Measurements from ENCODE around the gene ZDHHC20.
"Not testable (repeated sequence)": the region's sequence is repeated elsewhere in the genome, so short reads cannot be mapped to it uniquely, and the experiment has no call there.

The ZDHHC20 gene

DNA sequence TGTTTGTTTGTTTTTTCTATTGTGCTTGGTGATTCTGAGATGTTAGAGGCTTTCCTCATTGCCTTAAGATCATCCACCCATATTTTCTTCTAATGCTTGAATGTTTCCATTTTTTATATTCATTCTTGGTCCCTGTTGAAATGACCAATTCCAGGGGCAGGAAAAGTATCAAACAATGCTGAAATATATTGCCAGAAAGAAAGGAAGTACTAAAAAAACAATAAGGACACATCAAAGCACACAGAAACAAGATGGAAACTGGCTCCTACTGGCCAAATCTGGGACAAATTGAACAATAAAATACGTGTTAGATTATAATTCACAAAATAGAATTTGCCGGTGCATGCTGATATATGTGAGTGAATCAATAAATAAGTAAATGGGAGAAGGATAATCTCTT, 23.9 kb downstream of the ZDHHC20 start:
- DNase-seq (ENCODE audit: low spot score): no peak

GRCh38 chr13:21434588-21434987, 24.5 kb downstream of the ZDHHC20 start:
- no peak for DNase-seq (ENCODE audit: low spot score)

DNA sequence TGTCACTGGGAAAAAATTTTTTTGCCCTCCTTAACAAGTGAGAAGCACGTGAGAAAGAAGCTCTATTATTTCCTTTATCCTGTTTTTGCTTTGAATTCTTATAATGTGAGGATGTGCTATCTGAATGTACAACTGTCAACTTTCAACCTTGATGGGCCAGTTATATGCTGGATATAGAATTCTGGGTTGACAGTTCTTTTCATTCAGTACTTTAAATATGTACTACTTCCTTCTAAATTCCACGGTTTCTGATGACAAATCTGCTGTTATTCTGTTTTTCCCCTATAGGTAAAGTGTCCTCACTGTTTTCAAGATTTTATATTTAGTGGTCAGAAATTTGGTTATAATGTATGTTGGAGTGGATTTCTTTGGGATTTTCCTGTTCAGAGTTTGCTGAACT, 29.9 kb downstream of the ZDHHC20 start:
- DNase-seq (ENCODE audit: low spot score): no peak

DNA sequence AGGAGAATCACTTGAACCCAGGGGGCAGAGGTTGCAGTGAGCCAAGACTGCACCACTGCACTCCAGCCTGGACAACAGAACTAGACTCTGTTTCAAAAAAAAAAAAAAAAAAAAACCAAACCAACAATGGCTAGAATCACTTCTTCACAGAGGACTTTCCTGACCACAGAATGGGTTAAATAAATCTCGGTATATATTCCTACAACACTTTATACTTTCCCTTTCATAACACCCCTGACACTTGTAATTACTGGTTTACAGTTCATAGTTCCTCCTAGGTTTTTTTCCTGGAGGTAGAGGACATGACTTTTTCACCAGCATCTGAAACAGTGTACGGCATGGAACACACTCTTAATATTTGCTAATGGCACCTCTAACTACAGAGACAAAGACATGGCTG, 31.4 kb downstream of the ZDHHC20 start:
- DNase-seq (ENCODE audit: low spot score): no peak

- DNase-seq (ENCODE audit: low spot score): peak; percentile 3
Observed at GRCh38 chr13:21426238-21426637, 32.9 kb downstream of the ZDHHC20 start.

- DNase-seq (ENCODE audit: low spot score): peak; percentile 6
Observed at GRCh38 chr13:21420706-21421105, 38.4 kb downstream of the ZDHHC20 start.

GRCh38 chr13:21413013-21413412, 46.1 kb downstream of the ZDHHC20 start:
- no peak for DNase-seq (ENCODE audit: low spot score)

- not testable (repeated sequence) for DNase-seq (ENCODE audit: low spot score)
Observed at GRCh38 chr13:21410453-21410852, 48.6 kb downstream of the ZDHHC20 start.

- no peak for DNase-seq (ENCODE audit: low spot score)
Observed at GRCh38 chr13:21405309-21405708, 53.8 kb downstream of the ZDHHC20 start.

- DNase-seq (ENCODE audit: low spot score): peak; percentile 50
Observed at GRCh38 chr13:21402586-21403307, 56.4 kb downstream of the ZDHHC20 start.

DNA sequence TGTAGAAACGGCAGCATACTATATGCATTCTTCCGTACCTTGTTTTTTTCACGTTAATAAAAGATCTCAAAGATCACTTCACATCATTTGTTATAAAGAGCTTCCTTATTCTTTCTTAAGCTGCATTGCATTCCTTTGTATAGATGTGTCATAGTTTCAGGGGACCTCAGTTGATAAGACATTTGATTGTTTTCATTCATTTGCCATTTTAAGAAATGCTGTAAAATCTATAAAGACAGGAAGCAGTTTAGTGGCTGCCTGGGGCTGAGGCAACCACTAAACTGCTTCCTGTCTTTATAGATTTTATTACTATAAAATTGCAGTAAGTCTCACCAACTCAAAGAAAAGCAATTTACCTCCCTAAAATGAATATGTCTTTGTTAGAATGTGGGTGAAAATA, 59.4 kb downstream of the ZDHHC20 start:
- DNase-seq (ENCODE audit: low spot score): no peak

GRCh38 chr13:21395953-21396352, 63.1 kb downstream of the ZDHHC20 start:
- DNase-seq (ENCODE audit: low spot score): no peak

DNA sequence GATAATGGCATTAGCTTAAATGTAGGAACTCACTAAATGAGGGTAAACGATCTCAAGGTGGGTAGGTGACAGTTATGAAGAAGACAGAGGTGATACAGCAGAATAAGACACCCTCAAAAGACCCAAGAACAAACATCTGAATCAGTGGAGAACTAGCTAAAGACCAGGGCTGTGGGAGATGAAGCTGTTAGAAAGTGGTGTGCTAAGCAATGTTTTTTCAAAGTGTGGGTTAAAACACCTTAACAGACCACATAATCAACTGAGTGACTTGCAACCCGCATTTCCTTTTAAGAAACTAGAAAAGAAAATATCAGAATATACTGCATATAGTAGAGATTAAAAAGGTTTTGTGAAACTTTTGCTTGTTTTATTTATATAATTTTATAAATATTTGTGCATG, 70.0 kb downstream of the ZDHHC20 start:
- no peak for DNase-seq (ENCODE audit: low spot score)

- no peak for DNase-seq (ENCODE audit: low spot score)
Observed at GRCh38 chr13:21385710-21386109, 73.4 kb downstream of the ZDHHC20 start.

GRCh38 chr13:21383090-21383489, 76.0 kb downstream of the ZDHHC20 start:
- DNase-seq (ENCODE audit: low spot score): no peak

DNA sequence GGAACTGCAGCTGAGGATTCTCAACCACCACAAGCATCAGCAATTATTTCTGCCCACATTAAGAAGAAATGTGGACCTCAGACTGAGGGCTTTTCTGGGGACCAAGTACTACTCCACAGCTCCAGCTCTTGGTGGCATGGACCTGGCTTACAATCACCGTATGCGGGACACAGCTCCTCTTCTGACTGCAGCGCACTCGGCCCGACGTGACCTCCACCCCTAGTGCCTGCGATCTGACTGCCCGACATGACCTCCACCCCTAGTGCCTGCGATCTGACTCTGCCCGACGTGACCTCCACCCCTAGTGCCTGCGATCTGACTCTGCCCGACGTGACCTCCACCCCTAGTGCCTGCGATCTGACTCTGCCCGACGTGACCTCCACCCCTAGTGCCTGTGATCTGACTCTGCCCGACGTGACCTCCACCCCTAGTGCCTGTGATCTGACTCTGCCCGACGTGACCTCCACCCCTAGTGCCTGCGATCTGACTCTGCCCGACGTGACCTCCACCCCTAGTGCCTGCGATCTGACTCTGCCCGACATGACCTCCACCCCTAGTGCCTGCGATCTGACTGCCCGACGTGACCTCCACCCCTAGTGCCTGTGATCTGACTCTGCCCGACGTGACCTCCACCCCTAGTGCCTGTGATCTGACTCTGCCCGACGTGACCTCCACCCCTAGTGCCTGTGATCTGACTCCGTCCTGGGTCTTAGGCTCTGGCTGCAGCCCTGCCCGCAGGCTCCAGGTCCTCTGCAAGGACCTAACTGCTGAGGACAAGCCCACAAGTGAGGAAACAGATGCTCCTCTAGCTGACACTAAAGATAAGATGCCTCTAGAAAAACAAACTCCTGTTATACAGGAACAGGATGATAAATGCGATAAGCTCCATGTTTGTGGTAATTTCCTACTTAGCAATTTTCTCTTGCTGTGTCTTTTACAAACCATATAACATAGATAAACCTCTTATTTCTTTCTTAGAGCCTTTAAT, 81.8 kb downstream of the ZDHHC20 start:
- DNase-seq (ENCODE audit: low spot score): not testable (repeated sequence)

DNA sequence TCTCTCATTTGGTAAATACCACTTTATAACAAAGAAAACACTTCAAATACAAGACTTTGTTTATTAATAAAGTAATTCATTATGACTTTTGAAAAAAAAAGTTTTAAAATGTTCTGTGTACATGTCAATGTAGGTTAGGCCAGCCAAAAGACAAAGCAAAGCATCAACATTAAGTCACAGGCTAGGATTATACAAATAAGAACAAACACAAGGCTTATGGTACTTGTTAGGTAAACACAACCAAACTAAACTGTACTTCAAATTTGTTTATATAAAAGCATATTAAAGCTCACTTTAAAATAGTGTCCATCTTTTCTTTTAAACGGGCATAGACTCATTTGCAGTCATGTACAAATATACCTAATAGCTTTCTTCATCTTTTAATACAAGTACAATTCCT, 86.6 kb downstream of the ZDHHC20 start:
- DNase-seq (ENCODE audit: low spot score): no peak

DNA sequence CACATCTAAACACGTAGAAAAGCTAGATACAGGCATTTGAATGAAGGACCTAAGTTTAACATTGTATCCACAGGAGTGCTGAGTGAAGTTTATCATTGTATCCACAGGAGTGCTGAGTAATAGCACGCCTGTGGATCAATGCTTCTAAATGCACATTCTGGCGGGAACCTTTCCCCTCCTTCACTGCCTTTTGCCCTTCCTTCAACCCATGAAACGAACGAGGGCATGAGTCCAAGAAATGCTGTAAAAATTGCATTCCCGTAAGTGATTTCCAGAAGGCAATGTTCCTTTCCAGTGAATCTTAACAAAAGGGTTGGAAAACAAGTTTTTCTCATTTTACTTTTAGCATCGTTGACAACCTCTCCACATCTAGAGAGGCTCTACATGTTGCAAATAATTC, 88.1 kb downstream of the ZDHHC20 start:
- no peak for DNase-seq (ENCODE audit: low spot score)

GRCh38 chr13:21365574-21365973, 93.5 kb downstream of the ZDHHC20 start:
- no peak for DNase-seq (ENCODE audit: low spot score)

GRCh38 chr13:21364916-21365315, 94.2 kb downstream of the ZDHHC20 start:
- no peak for DNase-seq (ENCODE audit: low spot score)

- no peak for DNase-seq (ENCODE audit: low spot score)
Observed at GRCh38 chr13:21364357-21364756, 94.7 kb downstream of the ZDHHC20 start.

DNA sequence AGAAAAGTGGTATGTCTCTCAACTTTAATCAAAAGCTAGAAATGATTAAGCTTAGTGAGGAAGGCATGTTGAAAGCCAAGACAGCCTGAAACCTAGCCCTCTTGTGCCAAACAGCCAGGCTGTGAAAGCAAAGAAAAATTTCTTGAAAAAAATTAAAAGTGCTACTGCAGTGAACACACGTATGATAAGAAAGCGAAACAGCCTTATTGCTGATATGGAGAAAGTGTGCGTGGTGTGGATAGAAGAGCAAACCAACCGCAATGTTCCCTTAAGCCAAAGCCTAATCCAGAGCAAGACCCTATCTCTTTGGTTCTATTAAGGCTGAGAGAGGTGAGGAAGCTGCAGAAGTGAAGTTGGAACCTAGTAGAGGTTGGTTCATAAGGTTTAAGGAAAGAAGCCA, 96.4 kb downstream of the ZDHHC20 start:
- no peak for DNase-seq (ENCODE audit: low spot score)

DNA sequence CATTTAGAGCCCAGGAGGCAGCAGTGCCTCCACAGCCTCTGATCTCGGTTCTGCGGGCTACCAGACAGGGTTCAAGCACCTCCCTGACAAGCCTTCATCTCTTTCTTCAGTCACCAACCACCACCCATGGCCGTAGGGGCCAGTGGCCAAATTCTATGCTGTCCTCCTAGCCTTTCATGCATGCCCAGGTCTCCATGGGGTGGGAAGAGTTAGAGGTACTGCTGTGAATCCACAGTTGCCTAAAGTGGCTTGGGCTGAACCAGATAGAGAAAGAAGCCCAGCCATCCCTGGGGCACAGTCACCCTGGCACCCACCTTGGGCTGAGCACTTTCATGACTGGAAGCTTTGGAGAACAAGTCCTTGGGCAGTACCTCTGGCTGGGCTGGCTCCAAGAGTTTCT, 97.4 kb downstream of the ZDHHC20 start:
- DNase-seq (ENCODE audit: low spot score): no peak

Measured in RKO (cell line).